NOMO-1 treated with dmso at 0.1 percent for 144 hours (cell line): ENCODE results near the gene REXO5.

Source experiments
- DNase-seq: peaks from one replicate; lab custom pipeline; 2025; ENCODE audit not compliant: unreplicated experiment; lab: John Stamatoyannopoulos, UW

Gene REXO5

GRCh38 chr16:20799599-20799998 lies 6.7 kb upstream of the REXO5 start:
- DNase-seq: no peak

DNA sequence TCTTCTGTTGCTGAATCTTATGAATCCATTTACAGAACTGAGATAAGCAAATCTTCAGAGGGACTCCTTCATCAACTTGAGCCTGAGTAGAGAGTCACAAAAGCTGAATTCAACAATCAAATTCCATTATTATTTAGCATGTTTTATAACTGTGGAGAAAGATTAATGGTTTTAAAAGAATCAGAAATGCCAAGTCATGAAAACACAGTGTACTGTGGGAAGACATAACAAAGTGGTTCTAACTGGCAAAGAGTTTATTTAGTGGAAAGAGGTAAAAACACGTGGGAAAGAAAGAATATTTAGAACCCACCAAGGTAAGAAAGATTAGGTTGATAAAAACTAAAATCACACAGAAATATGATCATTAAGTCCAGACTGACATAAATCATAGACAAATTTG lies 5.0 kb upstream of the REXO5 start:
- no peak for DNase-seq

- no peak for DNase-seq
Observed at GRCh38 chr16:20803192-20803560, 3.2 kb upstream of the REXO5 start.

GRCh38 chr16:20803561-20804214 lies 2.6 kb upstream of the REXO5 start:
- DNase-seq: no peak

DNA sequence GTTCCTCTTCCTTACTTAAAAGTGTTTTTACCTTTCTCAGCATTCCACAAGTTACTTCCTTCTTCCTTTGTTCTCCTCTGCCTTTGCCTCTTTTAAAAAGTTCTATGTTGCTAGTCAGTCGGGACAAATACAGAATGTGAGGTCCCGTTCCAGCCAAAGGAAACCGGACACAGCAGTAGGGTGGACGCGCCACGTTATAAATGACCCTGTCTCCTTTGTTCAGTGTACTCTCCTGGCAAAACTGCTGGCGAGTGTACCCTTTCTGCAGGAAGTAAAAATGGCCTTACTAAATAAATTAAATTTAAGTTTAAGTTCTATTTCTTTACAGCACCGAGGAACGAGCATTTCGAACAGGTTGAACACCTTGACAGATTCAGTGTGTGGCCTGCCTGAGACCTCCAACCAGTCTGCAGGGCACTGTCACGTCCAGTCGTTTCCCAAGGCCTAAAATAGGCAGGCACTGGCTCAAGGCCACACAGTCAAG lies 601 bp upstream of the REXO5 start:
- peak; percentile 22 for DNase-seq

- DNase-seq: no peak
Observed at GRCh38 chr16:20807862-20808261, 1.5 kb downstream of the REXO5 start.

DNA sequence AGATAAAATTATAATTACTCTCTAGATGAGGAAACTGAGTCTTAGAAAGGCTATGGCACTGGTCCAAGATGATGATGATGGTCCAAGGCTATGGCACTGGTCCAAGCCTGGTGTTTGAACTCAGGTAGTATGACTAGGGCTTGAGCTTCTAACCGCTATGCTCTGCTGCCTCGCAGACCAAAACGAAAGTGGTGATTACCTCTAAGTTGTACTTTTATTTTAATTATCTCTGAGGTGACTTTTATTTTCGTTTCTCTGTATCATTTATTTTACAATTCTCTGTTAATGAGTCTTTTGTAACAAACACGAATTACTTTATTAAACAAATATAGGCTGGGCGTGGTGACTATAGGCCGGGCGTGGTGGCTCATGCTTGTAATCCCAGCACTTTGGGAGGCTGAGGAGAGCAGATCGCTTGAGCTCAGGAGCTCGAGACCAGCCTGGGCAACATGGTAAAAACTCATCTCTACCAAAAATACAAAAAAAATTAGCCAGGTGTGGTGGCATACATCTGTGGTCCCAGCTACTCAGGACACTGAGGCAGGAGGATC lies 5.6 kb downstream of the REXO5 start:
- DNase-seq: no peak

DNA sequence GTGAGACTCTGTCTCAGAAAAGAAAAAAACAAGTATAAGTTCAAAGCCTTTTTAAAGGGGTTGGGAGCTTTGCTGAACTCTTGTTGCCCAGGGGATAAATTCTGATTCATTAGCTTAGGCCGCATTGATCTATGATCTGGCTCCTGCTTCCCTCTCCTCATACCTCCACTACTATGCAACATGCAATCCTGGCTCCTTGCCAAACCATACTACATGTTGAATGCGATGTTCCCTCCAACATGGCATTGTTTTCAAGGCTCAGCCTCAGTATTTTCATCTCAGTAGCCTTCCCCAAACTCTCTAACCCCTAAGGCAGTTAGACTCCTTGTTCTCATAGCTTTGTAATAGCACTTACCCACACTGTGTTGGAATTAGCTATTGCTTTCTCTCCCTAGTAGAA lies 6.2 kb downstream of the REXO5 start:
- no peak for DNase-seq

DNA sequence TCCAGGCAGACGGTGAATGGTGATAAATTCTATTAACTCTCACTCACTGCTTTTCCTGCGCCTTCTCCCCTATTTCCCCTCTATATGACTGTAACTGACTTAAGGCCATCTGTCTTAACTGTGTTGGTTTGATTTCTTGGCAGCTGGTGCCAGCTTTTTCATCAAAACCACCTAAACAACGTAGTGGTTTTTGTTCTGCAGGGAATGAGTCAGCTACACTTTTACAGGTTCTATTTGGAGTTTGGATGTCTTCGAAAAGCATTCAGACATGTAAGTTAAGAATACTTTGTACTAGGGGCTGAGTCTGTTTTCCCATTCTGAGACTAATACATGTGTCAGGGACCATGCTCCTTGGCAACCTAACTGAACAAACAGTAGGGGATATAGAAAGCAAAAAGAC lies 8.5 kb downstream of the REXO5 start:
- DNase-seq: no peak

GRCh38 chr16:20818929-20819585 lies 12.7 kb downstream of the REXO5 start:
- DNase-seq: no peak

GRCh38 chr16:20821682-20822081 lies 15.4 kb downstream of the REXO5 start:
- DNase-seq: no peak

GRCh38 chr16:20822521-20823325 lies 16.4 kb downstream of the REXO5 start:
- DNase-seq: peak; percentile 0

DNA sequence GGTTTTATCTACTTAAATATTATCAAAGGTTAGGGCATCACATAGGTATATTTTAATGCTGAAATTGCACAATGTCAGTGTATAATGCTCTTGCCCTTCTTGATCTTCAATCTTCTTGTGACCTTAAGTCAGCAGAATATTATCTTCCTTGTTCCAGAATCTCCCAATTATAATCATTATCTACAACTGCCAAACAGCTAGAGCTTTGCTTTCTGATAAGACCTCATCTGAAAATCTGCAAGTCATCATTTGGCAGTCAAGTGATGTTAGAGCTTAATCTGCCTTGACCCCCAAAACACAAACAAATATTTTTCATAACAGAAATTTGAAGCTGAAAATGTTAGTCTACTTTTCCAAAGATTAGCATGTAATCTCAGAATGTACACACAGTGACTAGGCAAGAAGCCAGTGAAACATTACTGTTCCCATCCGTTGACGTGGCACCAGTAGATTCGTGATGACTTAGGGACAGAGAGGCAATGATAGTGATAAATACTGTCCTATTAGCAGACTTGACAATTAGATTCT lies 19.8 kb downstream of the REXO5 start:
- DNase-seq: no peak

- no peak for DNase-seq
Observed at GRCh38 chr16:20829536-20829935, 23.2 kb downstream of the REXO5 start.

DNA sequence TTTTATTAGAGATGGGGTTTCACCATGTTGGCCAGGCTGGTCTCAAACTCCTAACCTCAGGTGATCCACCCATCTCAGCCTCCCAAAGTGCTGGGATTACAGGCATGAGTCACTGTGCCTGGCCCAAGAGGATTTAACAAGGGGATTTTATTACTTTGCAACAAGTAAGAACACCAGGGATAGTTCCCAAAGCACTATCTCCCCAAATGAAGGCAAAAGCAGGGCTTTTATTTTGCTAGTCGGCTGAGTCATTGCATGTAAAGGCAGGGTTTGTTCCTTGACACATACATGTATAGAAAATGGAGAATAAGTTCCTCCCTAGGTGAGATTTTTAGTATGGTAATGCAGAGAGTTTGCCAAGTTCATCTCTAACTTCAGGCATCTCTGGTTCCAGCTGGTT lies 24.0 kb downstream of the REXO5 start:
- no peak for DNase-seq

- DNase-seq: no peak
Observed at GRCh38 chr16:20833086-20833485, 26.8 kb downstream of the REXO5 start.

GRCh38 chr16:20838240-20838639 lies 31.9 kb downstream of the REXO5 start:
- DNase-seq: no peak

- no peak for DNase-seq
Observed at GRCh38 chr16:20839504-20839903, 33.2 kb downstream of the REXO5 start.

DNA sequence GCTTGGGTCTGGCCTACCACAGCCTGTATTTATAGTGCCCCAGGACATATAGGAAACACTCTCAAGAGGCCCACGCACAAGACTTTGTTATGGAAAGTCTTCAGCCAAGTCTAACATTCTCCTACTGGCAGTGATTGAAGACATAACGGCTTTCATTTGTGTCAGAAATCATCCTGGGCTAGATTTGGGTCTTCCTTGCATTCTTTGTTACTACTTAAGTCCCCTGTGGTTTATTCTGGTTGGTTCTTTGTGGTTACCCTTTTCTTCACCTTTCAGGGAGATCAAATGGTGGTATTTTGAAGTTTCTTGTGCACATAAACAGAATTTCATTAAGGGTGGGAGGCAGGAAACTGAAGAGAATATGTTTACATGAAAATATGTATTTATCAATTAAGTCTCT lies 37.7 kb downstream of the REXO5 start:
- no peak for DNase-seq

DNA sequence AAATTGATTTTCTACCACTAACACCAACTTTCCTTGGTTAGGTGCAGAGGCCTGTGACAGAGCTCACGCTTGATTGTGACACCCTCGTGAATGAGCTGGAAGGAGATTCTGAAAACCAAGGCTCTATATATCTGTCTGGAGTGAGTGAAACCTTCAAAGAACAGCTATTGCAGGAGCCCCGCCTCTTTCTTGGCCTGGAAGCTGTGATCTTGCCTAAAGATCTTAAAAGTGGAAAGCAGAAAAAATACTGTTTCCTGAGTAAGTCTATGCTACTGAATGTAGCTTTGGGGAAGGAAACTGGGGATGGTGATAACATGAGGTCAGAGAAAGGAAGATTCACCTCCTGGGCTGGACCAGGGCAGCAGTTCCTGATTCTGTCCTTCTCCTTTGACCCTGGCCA lies 38.3 kb downstream of the REXO5 start:
- no peak for DNase-seq

- DNase-seq: no peak
Observed at GRCh38 chr16:20846030-20846429, 39.7 kb downstream of the REXO5 start.

DNA sequence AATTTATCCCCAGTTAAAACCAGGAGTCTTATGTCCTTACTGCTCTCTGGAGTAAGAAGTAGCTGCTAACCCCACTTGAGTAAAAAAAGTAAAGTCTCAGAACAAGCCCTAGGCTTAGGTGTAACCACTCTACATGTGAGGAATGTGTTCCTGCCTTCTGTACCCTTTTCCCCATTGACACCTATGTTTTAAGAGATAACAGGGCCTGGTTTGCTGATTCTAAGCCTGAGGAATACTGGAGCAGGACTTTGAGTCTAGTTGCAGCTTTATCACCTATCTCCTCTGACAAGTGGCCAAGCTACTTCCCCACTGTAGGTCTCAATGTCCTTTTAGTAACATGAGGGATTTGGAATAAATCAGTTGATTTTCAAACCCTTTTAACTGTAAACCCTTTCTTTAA lies 40.2 kb downstream of the REXO5 start:
- DNase-seq: no peak
